HCT116 (cell line): ENCODE measurements around the gene TEX2. TPM values are rescaled to one million over a fixed set of nuclear protein-coding genes. Genes with fewer than 3 reads are reported as not detected.

ENCODE experiments used
- ATAC-seq: fragments of 200-7000 bp; cut with Tn5 transposase; 2 replicates; pipeline ENCODE4 v1.9.1; 2020; ENCODE audit warnings: mild to moderate bottlenecking, moderate library complexity
- BruUV-seq: library from RNA; stranded (reverse); fragments of 400-500 nt; replicated peaks from 2 replicates; lab custom pipeline; 2021; lab: Mats Ljungman, UMichigan
- CTCF ChIA-PET: fragments of 300-600 bp; sonication (Branson Sonifier 250); formaldehyde crosslinking; loops from one replicate; lab custom pipeline; 2021; ENCODE audit warnings: antibody characterized with exemption; lab: Charles Lee
- POLR2A ChIA-PET: fragments of 300-600, 350-600 bp; sonication (Branson Sonifier 250); formaldehyde crosslinking; loops from one replicate; lab custom pipeline; 2021; ENCODE audit warnings: antibody characterized with exemption; lab: Charles Lee
- RAD21 ChIA-PET, 2 experiments: fragments of 300-600 bp; sonication (Branson Sonifier 250); formaldehyde crosslinking; loops; one replicate each; lab custom pipeline; 2023; ENCODE audit warnings: low total read pairs in 2 of 2; ENCODE audit not compliant: uncharacterized antibody in 2 of 2, unreplicated experiment in 2 of 2, low non-redundant PET in 1 of 2; lab: Charles Lee
- DNase-seq: peaks from one replicate; pipeline ENCODE4 v3.0.0-alpha.2; 2010; ENCODE audit warnings: low read depth, low spot score
- H2AFZ ChIP-seq: fragments of 200-600 bp; shearing (Covaris generic), sonication (generic); 2 replicates; pipeline ENCODE4 v1.6.1; 2017; ENCODE audit warnings: low read depth, mixed run types, mixed read lengths, antibody characterized with exemption, low read length; ENCODE audit not compliant: poor library complexity, severe bottlenecking
- H3K27ac ChIP-seq: 2 replicates; pipeline ENCODE4 v1.5.1; 2012; ENCODE audit warnings: low read depth, low read length
- H3K27me3 ChIP-seq: fragments of 200-600 bp; sonication (generic); 2 replicates; pipeline ENCODE4 v1.6.1; 2016; ENCODE audit warnings: mixed run types, low read length, mixed read lengths; ENCODE audit not compliant: insufficient read depth
- H3K36me3 ChIP-seq, 2 experiments: fragments of 200-500 bp in 1 of 2; fragments of 200-600 bp in 1 of 2; sonication (Bioruptor generic) in 1 of 2; sonication (generic) in 1 of 2; 2 replicates each; pipeline versions ENCODE4 v1.5.1 to v1.6.1; 2014 to 2016; ENCODE audit warnings: low read length in 2 of 2, inconsistent platforms in 1 of 2, mixed read lengths in 1 of 2, mixed run types in 1 of 2; ENCODE audit not compliant: insufficient read depth in 2 of 2, control insufficient read depth in 1 of 2
- H3K4me1 ChIP-seq, 2 experiments: fragments of 200-600 bp in 1 of 2; sonication (generic) in 1 of 2; 2 replicates each; pipeline versions ENCODE4 v1.5.1 to v1.6.1; 2012 to 2017; ENCODE audit warnings: low read length in 2 of 2, inconsistent platforms in 1 of 2, mild to moderate bottlenecking in 1 of 2, mixed read lengths in 1 of 2, mixed run types in 1 of 2, moderate library complexity in 1 of 2; ENCODE audit not compliant: insufficient read depth in 2 of 2, control insufficient read depth in 1 of 2
- H3K4me2 ChIP-seq: fragments of 200-600 bp; sonication (generic); 2 replicates; pipeline ENCODE4 v1.6.1; 2017; ENCODE audit warnings: mixed run types, low read length, mixed read lengths
- H3K4me3 ChIP-seq, 2 experiments: fragments of 200-600 bp in 1 of 2; sonication (generic) in 1 of 2; replicated peaks in 1 of 2; 2 replicates each; pipeline ENCODE4 v1.5.1; 2011 to 2016; ENCODE audit warnings: low read length in 2 of 2, control low read depth in 1 of 2, low read depth in 1 of 2, mild to moderate bottlenecking in 1 of 2, mixed read lengths in 1 of 2, mixed run types in 1 of 2
- H3K79me2 ChIP-seq: fragments of 200-600 bp; sonication (generic); 2 replicates; pipeline ENCODE4 v1.6.1; 2017; ENCODE audit warnings: mild to moderate bottlenecking, mixed run types, low read length, moderate library complexity, mixed read lengths; ENCODE audit not compliant: insufficient read depth
- H3K9ac ChIP-seq: fragments of 200-600 bp; sonication (generic); 2 replicates; pipeline ENCODE4 v1.6.1; 2016; ENCODE audit warnings: low read length, mixed read lengths
- H3K9me2 ChIP-seq: fragments of 200-600 bp; sonication (generic), shearing (Covaris generic); 2 replicates; pipeline ENCODE4 v1.6.1; 2017; ENCODE audit warnings: mixed run types, mild to moderate bottlenecking, moderate library complexity; ENCODE audit not compliant: insufficient read depth
- H3K9me3 ChIP-seq, 2 experiments: fragments of 200-500 bp in 1 of 2; fragments of 200-600 bp in 1 of 2; sonication (Bioruptor generic) in 1 of 2; sonication (generic) in 1 of 2; 2 replicates each; pipeline ENCODE4 v1.6.1; 2014 to 2017; ENCODE audit warnings: low read length in 2 of 2, mixed read lengths in 2 of 2, inconsistent platforms in 1 of 2, low read depth in 1 of 2, mild to moderate bottlenecking in 1 of 2, mixed run types in 1 of 2, moderate library complexity in 1 of 2; ENCODE audit not compliant: control insufficient read depth in 1 of 2, insufficient read depth in 1 of 2
- H4K20me1 ChIP-seq: fragments of 200-600 bp; sonication (generic), shearing (Covaris generic); 2 replicates; pipeline ENCODE4 v1.6.1; 2017; ENCODE audit warnings: mixed run types, mild to moderate bottlenecking, moderate library complexity; ENCODE audit not compliant: insufficient read depth
- ATF3 ChIP-seq: IDR thresholded peaks from 2 replicates; pipeline ENCODE4 v1.6.1; 2012
- CBX3 ChIP-seq: IDR thresholded peaks from 2 replicates; pipeline ENCODE4 v1.6.1; 2012; ENCODE audit warnings: low read depth
- CTCF ChIP-seq, 3 experiments: fragments of 200-600 bp in 1 of 3; sonication (generic) in 1 of 3; IDR thresholded peaks in 2 of 3; conservative IDR thresholded peaks in 1 of 3; 2 replicates each; pipeline ENCODE4 v1.5.1; 2012 to 2017; ENCODE audit warnings: low read depth in 2 of 3, low read length in 2 of 3, antibody characterized with exemption in 1 of 3, borderline replicate concordance in 1 of 3, control low read depth in 1 of 3, mild to moderate bottlenecking in 1 of 3, mixed read lengths in 1 of 3, mixed run types in 1 of 3, moderate library complexity in 1 of 3; ENCODE audit not compliant: insufficient read depth in 1 of 3
- EGR1 ChIP-seq: IDR thresholded peaks from 2 replicates; pipeline ENCODE4 v1.6.1; 2012; ENCODE audit warnings: low read depth
- EZH2phosphoT487 ChIP-seq: fragments of 200-600 bp; IDR thresholded peaks from 2 replicates; pipeline ENCODE4 v1.6.1; 2018; ENCODE audit warnings: antibody characterized with exemption, borderline replicate concordance
- JUND ChIP-seq: IDR thresholded peaks from 2 replicates; pipeline ENCODE4 v1.6.1; 2012
- RAD21 ChIP-seq: IDR thresholded peaks from 2 replicates; pipeline ENCODE4 v1.6.1; 2012; ENCODE audit warnings: low read depth, mild to moderate bottlenecking
- REST ChIP-seq: IDR thresholded peaks from 2 replicates; pipeline ENCODE4 v1.6.1; 2012; ENCODE audit warnings: low read depth
- SP1 ChIP-seq: IDR thresholded peaks from 2 replicates; pipeline ENCODE4 v1.6.1; 2012; ENCODE audit warnings: low read depth
- SRF ChIP-seq: IDR thresholded peaks from 2 replicates; pipeline ENCODE4 v1.6.1; 2012; ENCODE audit warnings: low read depth
- ZBTB33 ChIP-seq: IDR thresholded peaks from 2 replicates; pipeline ENCODE4 v1.6.1; 2011; ENCODE audit warnings: mild to moderate bottlenecking, low read length, moderate library complexity; ENCODE audit not compliant: insufficient replicate concordance; ENCODE audit errors: extremely low read depth
- ZFX ChIP-seq: fragments of 450-650 bp; IDR thresholded peaks from 2 replicates; pipeline ENCODE4 v1.6.1; 2017
- ZNF274 ChIP-seq: fragments of 200-500 bp; sonication (Bioruptor generic); IDR thresholded peaks from 2 replicates; pipeline ENCODE4 v1.6.1; 2014; ENCODE audit warnings: mild to moderate bottlenecking, low read depth, low read length, inconsistent platforms
- intact Hi-C: fragments of 100-400 bp; cut with micrococcal nuclease; formaldehyde crosslinking; loops from 2 replicates; pipeline ENCODE4 v1.10.0; 2022
- total RNA-seq: library from RNA; stranded (reverse); gene quantifications from one replicate; pipeline ENCODE4 v1.2.1, GENCODE V29; 2021; ENCODE audit not compliant: unreplicated experiment

Gene TEX2
- total RNA-seq, 1 experiment from 2014 or later, result 24.6 TPM

- 0 out of 4 replicates have a peak, but pooled peaks cover 0 to 8% of the 10 kb centered on the region in 2 experiments for H3K36me3 ChIP-seq
- peaks cover 0 to 10% of the 10 kb centered on the region in 2 experiments; a peak in 2 of 4 replicates for H3K4me1 ChIP-seq
- CTCF ChIA-PET, result no interaction called here
- no peak overlapping the region for H3K27ac ChIP-seq
- no peaks in the 10 kb centered on the region for H3K9me3 ChIP-seq
- TF ChIP-seq ZFX, result no peak
- no peaks in the 10 kb centered on the region for H3K79me2 ChIP-seq
- BruUV-seq, result no TSS peak
- H3K4me3 ChIP-seq, result no peak overlapping the region
- H3K9me2 ChIP-seq, result no peaks in the 10 kb centered on the region
- RAD21 ChIA-PET, result no interaction called here
- H2AFZ ChIP-seq, result no peak overlapping the region
- no peaks in the 10 kb centered on the region for H4K20me1 ChIP-seq
- no peak for DNase-seq
- POLR2A ChIA-PET, result no interaction called here
- no peak overlapping the region for H3K4me2 ChIP-seq
- ATAC-seq, result no peak
- H3K9ac ChIP-seq, result no peak overlapping the region
- H3K27me3 ChIP-seq, result no peaks in the 10 kb centered on the region
- intact Hi-C loops, result no loop called here
Measured at GRCh38 chr17:64193561-64193960, 69.5 kb downstream of the TEX2 start.

GRCh38 chr17:64192589-64192988 is 70.5 kb downstream of the TEX2 start:
- CTCF ChIA-PET, result no interaction called here
- TF ChIP-seq EZH2phosphoT487 (no peak), ZNF274 (no peak), REST (no peak), CTCF (IDR thresholded peaks at IDR 0.05 in 2 of 3, conservative IDR thresholded peaks at IDR 0.05 in 1 of 3; ENCODE audit: borderline replicate concordance in 1 of 3, insufficient read depth in 1 of 3, low read depth in 2 of 3, low read length in 2 of 3) (no peak), ZFX (no peak), CBX3 (no peak), JUND (no peak), ATF3 (no peak), ZBTB33 (no peak), RAD21 (no peak), SP1 (no peak), SRF (no peak), EGR1 (no peak)

More at GRCh38 chr17:64192589-64192988, 70.5 kb downstream of the TEX2 start:
- intact Hi-C loops, result no loop called here
- ChIA-PET POLR2A (no interaction called here), RAD21 (no interaction called here)
- Histone ChIP-seq H3K9me3 (no peaks in the 10 kb centered on the region), H2AFZ (no peak overlapping the region), H3K9ac (no peak overlapping the region), H3K36me3 (0 out of 4 replicates have a peak, but pooled peaks cover 0 to 8% of the 10 kb centered on the region in 2 experiments), H4K20me1 (no peaks in the 10 kb centered on the region), H3K4me3 (no peak overlapping the region), H3K27me3 (no peaks in the 10 kb centered on the region), H3K79me2 (no peaks in the 10 kb centered on the region), H3K4me2 (no peak overlapping the region), H3K9me2 (no peaks in the 10 kb centered on the region), H3K4me1 (peaks cover 0 to 10% of the 10 kb centered on the region in 2 experiments; a peak in 2 of 4 replicates), H3K27ac (no peak overlapping the region)
- no peak for ATAC-seq
- no peak for DNase-seq
- no TSS peak for BruUV-seq
